HepG2 (cell line): ENCODE data around the gene HOXB2. TPM values are rescaled to one million over a fixed set of nuclear protein-coding genes. Genes with fewer than 3 reads are reported as not detected.

ENCODE experiments used
- ATAC-seq: fragments of 200-7000 bp; cut with Tn5 transposase; 3 replicates; pipeline ENCODE4 v1.9.1; 2020; ENCODE audit warnings: mild to moderate bottlenecking, moderate library complexity
- BruUV-seq: library from RNA; stranded (reverse); fragments of 400-500 nt; replicated peaks from 2 replicates; lab custom pipeline; 2021; lab: Mats Ljungman, UMichigan
- CTCF ChIA-PET: fragments of 300-600 bp; formaldehyde crosslinking; extraction: SDS; loops from one replicate; lab custom pipeline; 2021; ENCODE audit warnings: low total read pairs, inconsistent platforms, low intra/inter-chr PET ratio; lab: Yijun Ruan, JAX
- POLR2A ChIA-PET: fragments of 350-600 bp; sonication (Branson Sonifier 250); formaldehyde crosslinking; loops from one replicate; lab custom pipeline; 2020; ENCODE audit warnings: antibody characterized with exemption, inconsistent platforms; lab: Yijun Ruan, JAX
- DNase-seq: peaks from one replicate; pipeline ENCODE4 v3.0.0-alpha.2; 2015; ENCODE audit warnings: low spot score
- FAIRE-seq: peaks from 3 replicates; lab custom pipeline; 2011; peaks lifted over from hg19 to GRCh38; lab: Jason Lieb, UNC
- H2AFZ ChIP-seq: one replicate; pipeline ENCODE4 v1.6.1; 2011; ENCODE audit warnings: low read length, inconsistent platforms
- H3K27ac ChIP-seq: fragments of 300-600 bp; 3 replicates; pipeline ENCODE4 v1.8.0; 2011; ENCODE audit warnings: mixed run types, mild to moderate bottlenecking, mixed read lengths, low read length, inconsistent platforms; ENCODE audit not compliant: insufficient read depth; ENCODE audit errors: extremely low read length
- H3K27me3 ChIP-seq, 2 experiments: fragments of 200-600 bp in 1 of 2; 2 replicates in 1 of 2; 3 replicates in 1 of 2; pipeline versions ENCODE4 v1.6.0 to v1.8.0; 2011; ENCODE audit warnings: low read length in 2 of 2, mild to moderate bottlenecking in 2 of 2, moderate library complexity in 2 of 2, inconsistent platforms in 1 of 2; ENCODE audit not compliant: insufficient read depth in 2 of 2, control insufficient read depth in 1 of 2
- H3K36me3 ChIP-seq, 2 experiments: fragments of 200-600 bp in 1 of 2; replicated peaks in 1 of 2; 2 replicates in 1 of 2; 3 replicates in 1 of 2; pipeline versions ENCODE4 v1.5.1 to v1.8.0; 2011; ENCODE audit warnings: low read length in 2 of 2, inconsistent platforms in 1 of 2; ENCODE audit not compliant: insufficient read depth in 2 of 2, control insufficient read depth in 1 of 2
- H3K4me1 ChIP-seq: 2 replicates; pipeline ENCODE4 v1.5.1; 2012; ENCODE audit warnings: low read length, inconsistent platforms; ENCODE audit not compliant: insufficient read depth
- H3K4me2 ChIP-seq: 2 replicates; pipeline ENCODE4 v1.6.0; 2011; ENCODE audit warnings: low read depth, low read length, inconsistent platforms
- H3K4me3 ChIP-seq, 3 experiments: fragments of 200-600 bp in 1 of 3; sonication (generic), shearing (Covaris generic) in 1 of 3; replicated peaks in 1 of 3; 2 replicates each; pipeline ENCODE4 v1.5.1; 2011 to 2016; ENCODE audit warnings: low read length in 3 of 3, inconsistent platforms in 2 of 3, low read depth in 2 of 3, mild to moderate bottlenecking in 2 of 3, control low read depth in 1 of 3, mixed read lengths in 1 of 3; ENCODE audit not compliant: insufficient read depth in 1 of 3
- H3K79me2 ChIP-seq: one replicate; pipeline ENCODE4 v1.6.1; 2011; ENCODE audit warnings: low read length, inconsistent platforms; ENCODE audit not compliant: insufficient read depth
- H3K9ac ChIP-seq: 2 replicates; pipeline ENCODE4 v1.6.0; 2011; ENCODE audit warnings: mild to moderate bottlenecking, low read depth, low read length, inconsistent platforms; ENCODE audit not compliant: insufficient read depth
- H3K9me3 ChIP-seq: 2 replicates; pipeline ENCODE4 v1.5.1; 2012; ENCODE audit warnings: mild to moderate bottlenecking, low read length
- H4K20me1 ChIP-seq: 2 replicates; pipeline ENCODE4 v1.6.0; 2011; ENCODE audit warnings: inconsistent platforms, mild to moderate bottlenecking, low read length, moderate library complexity; ENCODE audit not compliant: insufficient read depth
- EZH2 ChIP-seq: conservative IDR thresholded peaks from 2 replicates; pipeline ENCODE4 v1.6.1; 2012; ENCODE audit warnings: mild to moderate bottlenecking, low read depth, low read length, moderate library complexity
- NFAT5 ChIP-seq: sonication (generic); formaldehyde crosslinking; IDR thresholded peaks from 2 replicates; pipeline ENCODE4 v1.4.0; 2020; ENCODE audit warnings: missing genetic modification reagents
- WGBS: methylation state at CpG from one replicate; pipeline ENCODE4 v1.1.6; 2017; ENCODE audit warnings: low lambda C conversion rate; 5-methylcytosine and 5-hydroxymethylcytosine counted together
- in situ Hi-C: cut with HindIII; loops from 2 replicates; pipeline ENCODE4 v1.10.0; 2017; ENCODE audit warnings: low pct_unique_long_range_greater_than_20kb; ENCODE audit not compliant: extremely low pct_ligation_motif_present
- intact Hi-C: fragments of 100-400 bp; cut with micrococcal nuclease; formaldehyde crosslinking; loops from one replicate; pipeline ENCODE4 v1.10.0; 2022; ENCODE audit not compliant: unreplicated experiment
- polyA plus RNA-seq, 8 experiments: library from polyadenylated mRNA; depleted of rRNA in 3 of 8; stranded (reverse) in 7 of 8; unstranded in 1 of 8; fragments of >200 nt; fragmentation: Illumina TruSeq in 4 of 8; extraction: Trizol in 4 of 8; gene quantifications; 2 replicates each; pipeline versions ENCODE4 v1.2.1 to v1.2.3, GENCODE V29; 2011 to 2016; ENCODE audit warnings: low read depth in 4 of 8, missing spikeins in 1 of 8, mixed read lengths in 1 of 8; ENCODE audit not compliant: insufficient read depth in 1 of 8
- total RNA-seq, 5 experiments: library from RNA; depleted of rRNA; stranded (reverse); fragments of >200 nt; fragmentation: Illumina TruSeq; extraction: Trizol; gene quantifications; 2 replicates each; pipeline ENCODE4 v1.2.3, GENCODE V29; 2016; ENCODE audit warnings: low read depth in 1 of 5

HOXB2 gene
- total and polyA plus RNA-seq, 2 of the 13 experiments (the other 11 are each of a cell fraction or from before 2014, with no cell fraction given): not detected

GRCh38 chr17:48527547-48527932, 17.4 kb downstream of the HOXB2 start:
- Histone ChIP-seq H3K4me2 (no peak overlapping the region), H4K20me1 (no peaks in the 10 kb centered on the region), H3K79me2 (no peaks in the 10 kb centered on the region), H3K27me3 (peaks cover 6 to 72% of the 10 kb centered on the region in 2 experiments), H3K4me3 (no peak overlapping the region), H3K36me3 (no peaks in the 10 kb centered on the region), H3K27ac (no peak overlapping the region), H3K9me3 (no peaks in the 10 kb centered on the region), H3K9ac (no peak overlapping the region), H2AFZ (no peak overlapping the region), H3K4me1 (no peaks in the 10 kb centered on the region)
- no peak for TF ChIP-seq NFAT5 (CRISPR knock-in tag)
- 0 out of 2 replicates have a peak, but pooled peaks have one; percentile 16 for TF ChIP-seq EZH2
- ATAC-seq: no peak
- POLR2A ChIA-PET: no interaction called here
- no peak for DNase-seq
- CTCF ChIA-PET: no interaction called here
- in situ Hi-C loops (no loop called here), intact Hi-C loops (no loop called here)
- no peak for FAIRE-seq
- no TSS peak for BruUV-seq
- 37% methylated on average over 13 of the region's 14 CpGs for WGBS
